ENCODE data around the gene PSMC1. TPM values are rescaled to one million over a fixed set of nuclear protein-coding genes. Genes with fewer than 3 reads are reported as not detected.

Gene PSMC1
- total RNA-seq, 1 experiment from 2014 or later = 147 TPM

DNA sequence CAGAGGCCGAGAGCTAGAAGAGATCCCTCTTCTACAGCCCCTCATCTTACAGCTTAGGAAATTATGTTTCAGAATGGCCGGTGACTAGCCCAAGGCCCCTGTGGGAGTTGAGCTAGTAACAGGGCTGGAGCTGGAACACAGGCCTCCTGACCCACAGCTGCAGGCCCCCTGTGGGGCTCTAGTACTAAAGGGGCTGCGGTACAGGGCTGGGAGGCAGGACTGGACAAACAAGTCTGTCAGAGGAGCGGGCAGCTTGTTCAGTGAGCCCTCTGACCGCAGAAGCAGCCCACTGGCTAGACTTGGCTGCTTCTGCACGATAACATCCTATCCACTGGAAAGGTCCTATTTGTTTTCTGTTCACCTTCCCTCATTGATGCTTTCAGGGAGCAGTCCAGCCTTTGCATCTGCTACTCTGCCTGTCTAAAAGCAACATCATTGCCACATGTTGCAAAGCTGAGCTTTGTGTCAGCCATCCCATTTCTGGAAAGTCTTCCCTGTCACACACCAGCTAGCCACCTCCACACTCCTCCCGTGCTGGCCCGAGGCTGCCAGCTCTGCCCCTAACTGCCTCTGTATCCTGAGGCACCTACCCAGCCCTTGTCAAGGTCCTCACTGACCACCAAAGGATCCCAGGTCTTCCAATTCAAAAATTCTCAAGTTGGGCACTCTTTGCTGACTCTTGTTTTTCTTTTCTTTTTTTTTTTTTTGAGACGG is 10.2 kb downstream of the PSMC1 start:
- CTCF ChIA-PET = no interaction called here
- DNase-seq = no peak
- Mint-ChIP-seq H3K27ac (ENCODE audit: unreplicated experiment) (no peak overlapping the region), H3K36me3 (ENCODE audit: insufficient read depth, unreplicated experiment) (peaks cover 43% of the 10 kb centered on the region), H3K9me3 (ENCODE audit: low read depth, unreplicated experiment) (no peaks in the 10 kb centered on the region), H3K4me3 (ENCODE audit: low read depth, unreplicated experiment) (no peak overlapping the region), H3K27me3 (ENCODE audit: unreplicated experiment) (no peaks in the 10 kb centered on the region), H3K4me1 (ENCODE audit: low read depth, unreplicated experiment) (no peaks in the 10 kb centered on the region)
- BruUV-seq (replicated peaks) = no TSS peak
- intact Hi-C loops (cut with micrococcal nuclease; ENCODE audit: unreplicated experiment) = no loop called here
- TF ChIP-seq, protein P1, sequence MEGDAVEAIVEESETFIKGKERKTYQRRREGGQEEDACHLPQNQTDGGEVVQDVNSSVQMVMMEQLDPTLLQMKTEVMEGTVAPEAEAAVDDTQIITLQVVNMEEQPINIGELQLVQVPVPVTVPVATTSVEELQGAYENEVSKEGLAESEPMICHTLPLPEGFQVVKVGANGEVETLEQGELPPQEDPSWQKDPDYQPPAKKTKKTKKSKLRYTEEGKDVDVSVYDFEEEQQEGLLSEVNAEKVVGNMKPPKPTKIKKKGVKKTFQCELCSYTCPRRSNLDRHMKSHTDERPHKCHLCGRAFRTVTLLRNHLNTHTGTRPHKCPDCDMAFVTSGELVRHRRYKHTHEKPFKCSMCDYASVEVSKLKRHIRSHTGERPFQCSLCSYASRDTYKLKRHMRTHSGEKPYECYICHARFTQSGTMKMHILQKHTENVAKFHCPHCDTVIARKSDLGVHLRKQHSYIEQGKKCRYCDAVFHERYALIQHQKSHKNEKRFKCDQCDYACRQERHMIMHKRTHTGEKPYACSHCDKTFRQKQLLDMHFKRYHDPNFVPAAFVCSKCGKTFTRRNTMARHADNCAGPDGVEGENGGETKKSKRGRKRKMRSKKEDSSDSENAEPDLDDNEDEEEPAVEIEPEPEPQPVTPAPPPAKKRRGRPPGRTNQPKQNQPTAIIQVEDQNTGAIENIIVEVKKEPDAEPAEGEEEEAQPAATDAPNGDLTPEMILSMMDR (IDR thresholded peaks at IDR 0.05; ENCODE audit: unreplicated experiment) = no peak

GRCh38 chr14:90268420-90268819 is 12.1 kb downstream of the PSMC1 start:
- no peak for DNase-seq
- Mint-ChIP-seq H3K27me3 (ENCODE audit: unreplicated experiment) (no peaks in the 10 kb centered on the region), H3K27ac (ENCODE audit: unreplicated experiment) (no peak overlapping the region), H3K4me1 (ENCODE audit: low read depth, unreplicated experiment) (no peaks in the 10 kb centered on the region), H3K9me3 (ENCODE audit: low read depth, unreplicated experiment) (no peaks in the 10 kb centered on the region), H3K36me3 (ENCODE audit: insufficient read depth, unreplicated experiment) (peaks cover 55% of the 10 kb centered on the region), H3K4me3 (ENCODE audit: low read depth, unreplicated experiment) (no peak overlapping the region)
- TF ChIP-seq, protein P1 (IDR thresholded peaks at IDR 0.05; ENCODE audit: unreplicated experiment) = no peak
- CTCF ChIA-PET = interaction anchor here (0.5 kb wide), 1 partner anchor 47 kb away, joined by 5 read pairs; no protein-coding TSS in a partner anchor
- no TSS peak for BruUV-seq (replicated peaks)
- intact Hi-C loops (cut with micrococcal nuclease; ENCODE audit: unreplicated experiment) = no loop called here

DNA sequence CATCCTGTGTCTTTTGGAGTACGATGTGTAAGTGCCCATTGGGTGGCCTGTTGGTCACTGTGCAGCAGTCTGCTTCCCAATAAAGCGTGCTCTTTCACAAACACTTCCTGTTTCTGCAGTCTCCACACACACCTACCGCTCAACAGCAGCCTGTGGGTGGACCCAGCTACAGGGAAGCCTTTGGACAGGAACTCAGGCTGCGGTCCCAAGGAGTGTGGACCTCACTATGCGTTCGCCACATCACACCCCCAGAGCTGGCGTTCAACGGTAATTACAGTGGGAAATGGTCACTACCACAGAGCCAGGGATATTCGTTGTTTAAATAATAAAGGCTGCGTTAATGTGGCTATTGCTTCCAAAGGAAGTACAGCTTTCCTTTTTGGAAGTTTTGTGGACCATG is 16.2 kb downstream of the PSMC1 start:
- Mint-ChIP-seq H3K4me1 (ENCODE audit: low read depth, unreplicated experiment) (no peaks in the 10 kb centered on the region), H3K36me3 (ENCODE audit: insufficient read depth, unreplicated experiment) (peaks cover 67% of the 10 kb centered on the region), H3K4me3 (ENCODE audit: low read depth, unreplicated experiment) (no peak overlapping the region), H3K9me3 (ENCODE audit: low read depth, unreplicated experiment) (no peaks in the 10 kb centered on the region), H3K27ac (ENCODE audit: unreplicated experiment) (no peak overlapping the region), H3K27me3 (ENCODE audit: unreplicated experiment) (no peaks in the 10 kb centered on the region)
- CTCF ChIA-PET = no interaction called here
- intact Hi-C loops (cut with micrococcal nuclease; ENCODE audit: unreplicated experiment) = no loop called here
- DNase-seq = no peak
- no TSS peak for BruUV-seq (replicated peaks)
- TF ChIP-seq, protein P1 (IDR thresholded peaks at IDR 0.05; ENCODE audit: unreplicated experiment) = no peak

GRCh38 chr14:90273532-90273931 is 17.2 kb downstream of the PSMC1 start:
- no peaks in the 10 kb centered on the region for H3K4me1 Mint-ChIP-seq (ENCODE audit: low read depth, unreplicated experiment)
- H3K4me3 Mint-ChIP-seq (ENCODE audit: low read depth, unreplicated experiment) = no peak overlapping the region
- CTCF ChIA-PET = no interaction called here
- no peaks in the 10 kb centered on the region for H3K9me3 Mint-ChIP-seq (ENCODE audit: low read depth, unreplicated experiment)
- DNase-seq = no peak
- BruUV-seq (replicated peaks) = no TSS peak
- H3K27me3 Mint-ChIP-seq (ENCODE audit: unreplicated experiment) = no peaks in the 10 kb centered on the region
- intact Hi-C loops (cut with micrococcal nuclease; ENCODE audit: unreplicated experiment) = no loop called here
- TF ChIP-seq, protein P1 (IDR thresholded peaks at IDR 0.05; ENCODE audit: unreplicated experiment) = no peak
- H3K27ac Mint-ChIP-seq (ENCODE audit: unreplicated experiment) = no peak overlapping the region
- H3K36me3 Mint-ChIP-seq (ENCODE audit: insufficient read depth, unreplicated experiment) = peaks cover 70% of the 10 kb centered on the region
